ENCODE data around the gene TUT7.

GRCh38 chr9:86241216-86241615 lies 113.0 kb downstream of the TUT7 start:
- TF ChIP-seq YY1 (IDR thresholded peaks at IDR 0.05; ENCODE audit: insufficient read depth, insufficient read length) (no peak), SUZ12 (IDR thresholded peaks at IDR 0.05; ENCODE audit: extremely low read depth, insufficient read depth, insufficient read length) (no peak), ZNF274 (IDR thresholded peaks at IDR 0.05; ENCODE audit: low read depth, low read length) (no peak)
